Left ventricle myocardium inferior (tissue), 1 donor: ENCODE results near the gene TSPAN7. TPM values are rescaled to one million over a fixed set of nuclear protein-coding genes. Genes with fewer than 3 reads are reported as not detected.

Experiments used
- DNase-seq: peaks from one replicate; pipeline ENCODE4 v3.0.0-alpha.2; 2020
- H3K27ac ChIP-seq: fragments of 200-600 bp; replicated peaks from 2 replicates; pipeline ENCODE4 v1.8.0; 2021
- H3K27me3 ChIP-seq: fragments of 200-600 bp; 2 replicates; pipeline ENCODE4 v1.8.0; 2021; ENCODE audit warnings: low read depth
- H3K36me3 ChIP-seq: fragments of 200-600 bp; 2 replicates; pipeline ENCODE4 v1.8.0; 2021
- H3K4me1 ChIP-seq: fragments of 200-600 bp; 2 replicates; pipeline ENCODE4 v1.8.0; 2021
- H3K4me3 ChIP-seq: fragments of 200-600 bp; 2 replicates; pipeline ENCODE4 v1.8.0; 2021; ENCODE audit warnings: mild to moderate bottlenecking, moderate library complexity
- H3K9me3 ChIP-seq: fragments of 200-600 bp; replicated peaks from 2 replicates; pipeline ENCODE4 v1.8.0; 2021
- intact Hi-C: fragments of 100-400 bp; cut with micrococcal nuclease; formaldehyde crosslinking; loops from one replicate; pipeline ENCODE4 v1.11.0; 2022
- total RNA-seq: library from RNA; stranded (reverse); fragmentation: NEBNext Ultra II Directional; extraction: Animal tissue kit (Norgen Biotek cat#: 25700); gene quantifications from one replicate; pipeline ENCODE4 v1.2.1, GENCODE V29; 2021
- TF ChIP-seq, protein P1 (sequence below): fragments of 200-600 bp; IDR thresholded peaks from 2 replicates; pipeline ENCODE4 v1.8.0; 2021; ENCODE audit warnings: antibody characterized with exemption, mild to moderate bottlenecking, borderline replicate concordance
- donor health status: DM: no; HTN: yes; CAD: no; lungs with severe emphysema.

Gene TSPAN7
- total RNA-seq, 1 donor from 2014 or later, result 14.8 TPM

- H3K36me3 ChIP-seq, result no peaks in the 10 kb centered on the region
Observed at GRCh38 chrX:38704146-38704882, 143.0 kb downstream of the TSPAN7 start.

DNA sequence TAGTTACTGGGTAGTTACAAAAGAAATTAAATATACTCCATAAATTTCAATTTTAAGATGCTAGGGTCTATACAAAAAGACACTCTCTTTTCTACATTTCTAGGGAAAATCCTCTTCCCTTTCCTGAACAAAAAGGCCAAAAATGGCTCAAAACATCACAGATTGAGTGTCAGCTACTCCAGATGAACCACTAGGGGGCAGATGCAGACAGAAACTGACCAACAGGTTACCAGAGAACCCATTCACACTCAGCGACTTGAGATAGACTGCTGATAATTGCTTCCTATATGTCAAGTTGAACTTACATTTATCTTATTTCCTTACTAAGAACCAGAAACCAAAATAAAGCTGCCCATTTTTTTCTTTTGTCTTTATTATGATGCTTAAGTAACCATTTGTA, 156.5 kb downstream of the TSPAN7 start:
- H3K27ac ChIP-seq, result no peak overlapping the region
- no peaks in the 10 kb centered on the region for H3K9me3 ChIP-seq
- DNase-seq, result no peak
- no peaks in the 10 kb centered on the region for H3K27me3 ChIP-seq
- TF ChIP-seq, protein P1, sequence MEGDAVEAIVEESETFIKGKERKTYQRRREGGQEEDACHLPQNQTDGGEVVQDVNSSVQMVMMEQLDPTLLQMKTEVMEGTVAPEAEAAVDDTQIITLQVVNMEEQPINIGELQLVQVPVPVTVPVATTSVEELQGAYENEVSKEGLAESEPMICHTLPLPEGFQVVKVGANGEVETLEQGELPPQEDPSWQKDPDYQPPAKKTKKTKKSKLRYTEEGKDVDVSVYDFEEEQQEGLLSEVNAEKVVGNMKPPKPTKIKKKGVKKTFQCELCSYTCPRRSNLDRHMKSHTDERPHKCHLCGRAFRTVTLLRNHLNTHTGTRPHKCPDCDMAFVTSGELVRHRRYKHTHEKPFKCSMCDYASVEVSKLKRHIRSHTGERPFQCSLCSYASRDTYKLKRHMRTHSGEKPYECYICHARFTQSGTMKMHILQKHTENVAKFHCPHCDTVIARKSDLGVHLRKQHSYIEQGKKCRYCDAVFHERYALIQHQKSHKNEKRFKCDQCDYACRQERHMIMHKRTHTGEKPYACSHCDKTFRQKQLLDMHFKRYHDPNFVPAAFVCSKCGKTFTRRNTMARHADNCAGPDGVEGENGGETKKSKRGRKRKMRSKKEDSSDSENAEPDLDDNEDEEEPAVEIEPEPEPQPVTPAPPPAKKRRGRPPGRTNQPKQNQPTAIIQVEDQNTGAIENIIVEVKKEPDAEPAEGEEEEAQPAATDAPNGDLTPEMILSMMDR, result peak; percentile 59
- no peaks in the 10 kb centered on the region for H3K4me1 ChIP-seq
- H3K4me3 ChIP-seq, result no peak overlapping the region
- H3K36me3 ChIP-seq, result no peaks in the 10 kb centered on the region
- intact Hi-C loops, result no loop called here

More at GRCh38 chrX:38704146-38704882, 143.0 kb downstream of the TSPAN7 start:
- TF ChIP-seq, protein P1, result no peak
- H3K4me1 ChIP-seq, result no peaks in the 10 kb centered on the region
- H3K9me3 ChIP-seq, result no peaks in the 10 kb centered on the region
- H3K4me3 ChIP-seq, result no peak overlapping the region
- DNase-seq, result no peak
- H3K27me3 ChIP-seq, result no peaks in the 10 kb centered on the region
- intact Hi-C loops, result no loop called here
- H3K27ac ChIP-seq, result no peak overlapping the region

DNA sequence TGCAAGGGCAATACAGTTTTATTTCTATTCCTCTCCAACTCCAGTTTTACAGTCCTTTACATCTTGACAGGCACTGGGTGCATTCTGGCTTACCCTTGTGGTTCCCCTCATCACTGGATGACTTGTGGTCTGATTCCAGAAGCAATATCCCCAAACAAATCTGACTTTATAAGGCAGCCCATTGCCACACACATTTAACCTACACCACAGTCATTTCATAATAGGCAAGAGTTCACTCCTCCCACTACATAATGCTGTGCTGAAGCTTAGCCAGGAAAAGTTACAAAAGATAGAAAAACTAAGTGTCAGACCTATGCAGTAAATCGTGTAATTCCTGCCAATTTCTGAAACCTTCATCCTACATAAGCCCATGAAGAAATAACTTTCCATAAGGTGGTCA, 157.0 kb downstream of the TSPAN7 start:
- intact Hi-C loops, result no loop called here
- no peak overlapping the region for H3K27ac ChIP-seq
- H3K36me3 ChIP-seq, result no peaks in the 10 kb centered on the region
- no peak overlapping the region for H3K4me3 ChIP-seq
- H3K4me1 ChIP-seq, result no peaks in the 10 kb centered on the region
- TF ChIP-seq, protein P1, result no peak
- no peak for DNase-seq
- no peaks in the 10 kb centered on the region for H3K9me3 ChIP-seq
- no peaks in the 10 kb centered on the region for H3K27me3 ChIP-seq

GRCh38 chrX:38726612-38727011, 165.3 kb downstream of the TSPAN7 start:
- DNase-seq, result no peak
- intact Hi-C loops, result no loop called here
- Histone ChIP-seq H3K9me3 (no peaks in the 10 kb centered on the region), H3K4me1 (no peaks in the 10 kb centered on the region), H3K27me3 (no peaks in the 10 kb centered on the region), H3K27ac (no peak overlapping the region), H3K4me3 (no peak overlapping the region), H3K36me3 (no peaks in the 10 kb centered on the region)
- TF ChIP-seq, protein P1, result no peak

DNA sequence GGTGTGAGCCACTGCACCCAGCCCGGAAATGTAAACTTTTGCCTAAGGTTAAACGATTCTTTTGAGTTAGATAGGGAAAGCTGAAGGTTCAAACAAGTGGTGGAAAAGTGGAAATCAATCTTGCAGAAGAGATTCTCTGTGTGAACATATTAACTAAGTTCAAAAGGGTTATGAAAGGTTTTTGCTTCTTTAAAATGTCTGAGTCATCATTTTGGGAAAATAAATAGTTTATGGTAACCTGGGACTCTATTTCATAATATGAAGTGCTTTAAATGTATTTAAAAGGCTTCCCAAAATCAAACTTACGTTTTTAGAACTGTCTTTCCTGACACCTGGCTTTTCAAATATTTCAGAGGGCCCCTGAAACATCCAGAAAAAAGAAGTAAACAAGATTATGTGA, 166.3 kb downstream of the TSPAN7 start:
- no peaks in the 10 kb centered on the region for H3K27me3 ChIP-seq
- no peak overlapping the region for H3K27ac ChIP-seq
- no peak overlapping the region for H3K4me3 ChIP-seq
- H3K4me1 ChIP-seq, result no peaks in the 10 kb centered on the region
- intact Hi-C loops, result no loop called here
- DNase-seq, result no peak
- TF ChIP-seq, protein P1, result no peak
- no peaks in the 10 kb centered on the region for H3K36me3 ChIP-seq
- H3K9me3 ChIP-seq, result no peaks in the 10 kb centered on the region
